Measurements from ENCODE around the gene ZFY. TPM values are rescaled to one million over a fixed set of nuclear protein-coding genes. Genes with fewer than 3 reads are reported as not detected.
A peak's percentile ranks its signal among the peaks of the same experiment; 100 is the strongest.

Gene ZFY
- 13.4 TPM for polyA plus RNA-seq
- long read RNA-seq, donor 1: 0 reads
- long read RNA-seq, donor 2, partial matches to known transcripts: 7 of 7 reads
- long read RNA-seq, donor 2, other reads (novel, unspliced or antisense): 0 of 7 reads
- long read RNA-seq, donor 3, full-length matches to known transcripts: 3 of 3 reads
- long read RNA-seq, donor 3, partial matches to known transcripts: 0 of 3 reads
- long read RNA-seq, donor 3, other reads (novel, unspliced or antisense): 0 of 3 reads
- long read RNA-seq, donor 4: 0 reads
- long read RNA-seq, donor 5: 0 reads
- long read RNA-seq, donor 6: 0 reads
- long read RNA-seq, donor 7: 0 reads
- long read RNA-seq, donor 8: 0 reads
- long read RNA-seq, donor 9: 0 reads
- long read RNA-seq, donor 10, full-length matches to known transcripts: 4 of 4 reads
- long read RNA-seq, donor 10, partial matches to known transcripts: 0 of 4 reads
- long read RNA-seq, donor 10, other reads (novel, unspliced or antisense): 0 of 4 reads
- long read RNA-seq, donor 11: 0 reads

DNA sequence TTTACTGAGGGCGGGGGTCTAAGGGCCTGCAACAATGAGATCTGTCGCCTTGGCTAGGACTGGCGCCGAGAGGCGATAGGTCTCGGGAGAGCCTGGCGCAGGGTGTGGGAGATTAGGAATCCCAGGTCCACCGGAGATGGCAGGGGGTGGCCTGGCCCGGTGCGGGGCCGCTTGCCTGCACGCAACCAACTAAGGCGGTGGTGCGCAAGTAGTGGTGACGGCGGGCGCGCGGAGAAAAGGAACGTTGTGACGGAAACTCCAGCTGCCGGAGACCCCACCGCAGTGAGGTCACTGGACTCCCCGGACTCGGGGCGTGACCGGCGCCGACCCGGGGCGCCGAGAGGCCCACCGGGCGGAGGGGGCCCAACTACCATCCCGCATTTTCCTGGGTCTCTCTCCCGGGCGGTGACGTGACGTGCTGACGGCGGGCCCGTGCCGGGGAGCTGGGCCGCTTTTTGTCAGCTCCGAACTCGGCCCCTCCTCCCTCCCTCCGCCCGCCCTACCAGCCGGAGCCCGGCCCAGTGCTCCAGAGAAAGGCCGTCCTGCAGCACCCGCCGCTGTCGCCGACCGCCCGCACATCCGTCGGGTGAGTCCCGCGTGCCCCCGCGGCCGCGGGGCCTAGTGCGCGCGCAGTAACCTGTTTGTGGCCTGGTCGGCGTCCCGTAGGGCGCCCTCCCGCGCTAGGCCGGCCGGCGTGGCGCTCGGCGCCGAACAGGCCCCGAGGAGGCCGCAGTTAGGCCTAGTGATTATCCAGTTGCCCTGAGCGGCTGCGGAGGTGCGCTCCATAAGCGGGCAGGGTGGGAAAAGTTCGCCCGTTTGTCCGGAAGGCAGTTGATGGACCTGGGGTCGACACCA is at the start of gene ZFY:
TSS of gene ZFY (plus strand) at position 521 of the 855 bp plus-strand sequence. CDS start 18,556 bp downstream, outside the sequence.
- Histone ChIP-seq H3K9me3 (ENCODE audit: control insufficient read depth, low read depth, low read length) (no peaks in the 10 kb centered on the region), H3K36me3 (ENCODE audit: control insufficient read depth, insufficient read depth, low read length) (no peaks in the 10 kb centered on the region), H3K4me3 (ENCODE audit: low read length) (peak within 1 kb of the TSS; percentile 75), H3K27me3 (ENCODE audit: control insufficient read depth, insufficient read depth, low read length) (no peaks in the 10 kb centered on the region), H3K27ac (ENCODE audit: low read length) (peak within 1 kb of the TSS; percentile 86), H3K4me1 (ENCODE audit: control insufficient read depth, insufficient read depth, low read length) (no peaks in the 10 kb centered on the region)
- no CpG with 5 or more reads among the region's 91 CpGs for WGBS (ENCODE audit: insufficient coverage, low lambda C conversion rate)
- peak in 1 of 2 donors; percentile 78 for DNase-seq

DNA sequence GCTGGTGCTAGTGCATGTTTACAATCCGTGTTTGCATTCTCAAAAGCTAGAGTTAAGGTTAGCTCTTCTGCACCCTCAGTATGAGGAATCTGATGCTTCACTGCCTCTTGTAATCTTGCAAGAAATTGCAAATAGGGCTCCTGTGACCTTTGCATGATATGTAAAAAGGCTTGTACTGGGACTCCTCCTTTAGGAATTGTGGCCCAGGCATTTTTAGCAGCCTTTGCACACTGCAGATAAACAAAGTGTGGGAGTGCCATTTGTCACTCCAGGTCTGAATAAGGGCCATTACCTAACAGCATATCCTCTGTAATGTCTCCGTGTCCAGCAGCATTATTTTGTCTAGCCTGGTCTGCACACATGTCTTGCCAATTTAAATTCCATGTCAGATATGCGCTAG is 49.3 kb upstream of the ZFY start:
- Histone ChIP-seq H3K9me3 (ENCODE audit: control insufficient read depth, low read depth, low read length) (no peaks in the 10 kb centered on the region), H3K27me3 (ENCODE audit: control insufficient read depth, insufficient read depth, low read length) (no peaks in the 10 kb centered on the region), H3K27ac (ENCODE audit: low read length) (no peak overlapping the region), H3K36me3 (ENCODE audit: control insufficient read depth, insufficient read depth, low read length) (no peaks in the 10 kb centered on the region), H3K4me3 (ENCODE audit: low read length) (no peak overlapping the region), H3K4me1 (ENCODE audit: control insufficient read depth, insufficient read depth, low read length) (no peaks in the 10 kb centered on the region)
- peak in 1 of 2 donors; percentile 8 for DNase-seq
- 20% methylated on average over 1 of the region's 3 CpGs for WGBS (ENCODE audit: insufficient coverage, low lambda C conversion rate)

GRCh38 chrY:2887386-2887785 is 47.8 kb upstream of the ZFY start:
- no peaks in the 10 kb centered on the region for H3K27me3 ChIP-seq (ENCODE audit: control insufficient read depth, insufficient read depth, low read length)
- no CpG with 5 or more reads among the region's 5 CpGs for WGBS (ENCODE audit: insufficient coverage, low lambda C conversion rate)
- H3K9me3 ChIP-seq (ENCODE audit: control insufficient read depth, low read depth, low read length): no peaks in the 10 kb centered on the region
- no peak overlapping the region for H3K4me3 ChIP-seq (ENCODE audit: low read length)
- H3K36me3 ChIP-seq (ENCODE audit: control insufficient read depth, insufficient read depth, low read length): no peaks in the 10 kb centered on the region
- no peak for DNase-seq
- H3K4me1 ChIP-seq (ENCODE audit: control insufficient read depth, insufficient read depth, low read length): no peaks in the 10 kb centered on the region
- no peak overlapping the region for H3K27ac ChIP-seq (ENCODE audit: low read length)

DNA sequence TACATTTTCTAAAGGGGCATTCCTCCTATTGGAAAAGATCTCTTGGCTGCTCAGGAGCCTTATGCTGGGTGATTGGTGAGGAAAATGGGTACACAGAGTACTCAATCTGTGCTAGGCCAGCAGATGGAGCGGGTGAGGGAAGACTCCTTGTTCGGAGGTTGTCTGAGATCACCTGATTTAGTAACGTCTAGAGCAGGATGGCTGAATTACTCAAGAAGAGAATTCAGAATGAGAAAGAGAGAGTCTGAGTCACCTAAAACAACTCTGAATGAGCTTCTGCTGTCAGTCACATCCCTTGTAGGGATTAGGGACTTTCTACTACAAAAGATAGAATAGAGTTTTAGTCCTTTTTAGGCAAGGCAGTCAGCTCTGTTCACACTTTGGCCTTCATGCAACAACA is 47.2 kb upstream of the ZFY start:
- Histone ChIP-seq H3K9me3 (ENCODE audit: control insufficient read depth, low read depth, low read length) (no peaks in the 10 kb centered on the region), H3K27ac (ENCODE audit: low read length) (no peak overlapping the region), H3K27me3 (ENCODE audit: control insufficient read depth, insufficient read depth, low read length) (no peaks in the 10 kb centered on the region), H3K36me3 (ENCODE audit: control insufficient read depth, insufficient read depth, low read length) (no peaks in the 10 kb centered on the region), H3K4me1 (ENCODE audit: control insufficient read depth, insufficient read depth, low read length) (no peaks in the 10 kb centered on the region), H3K4me3 (ENCODE audit: low read length) (no peak overlapping the region)
- WGBS (ENCODE audit: insufficient coverage, low lambda C conversion rate): no CpG with 5 or more reads among the region's 3 CpGs
- DNase-seq: no peak

DNA sequence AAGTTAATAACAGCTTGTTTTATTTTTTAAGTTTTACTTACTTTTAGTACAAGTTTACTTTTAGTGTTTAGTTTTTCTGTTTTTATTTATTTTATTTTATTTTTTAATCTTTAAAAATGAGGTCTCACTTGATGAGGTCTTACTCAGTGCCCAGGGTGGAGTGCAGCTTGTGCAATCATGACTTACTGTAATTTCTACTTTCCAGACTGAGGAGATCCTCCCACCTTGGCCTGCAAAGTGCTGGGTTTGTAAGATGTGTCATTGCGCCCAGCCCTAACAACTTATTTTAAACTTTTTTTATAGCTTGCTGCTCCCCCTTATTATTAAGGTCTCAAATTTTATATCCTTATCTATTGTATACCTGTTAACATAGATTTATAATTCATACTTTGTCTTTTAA is 41.7 kb upstream of the ZFY start:
- Histone ChIP-seq H3K9me3 (ENCODE audit: control insufficient read depth, low read depth, low read length) (no peaks in the 10 kb centered on the region), H3K27me3 (ENCODE audit: control insufficient read depth, insufficient read depth, low read length) (no peaks in the 10 kb centered on the region), H3K4me1 (ENCODE audit: control insufficient read depth, insufficient read depth, low read length) (no peaks in the 10 kb centered on the region), H3K27ac (ENCODE audit: low read length) (no peak overlapping the region), H3K36me3 (ENCODE audit: control insufficient read depth, insufficient read depth, low read length) (no peaks in the 10 kb centered on the region), H3K4me3 (ENCODE audit: low read length) (no peak overlapping the region)
- WGBS (ENCODE audit: insufficient coverage, low lambda C conversion rate): no CpG with 5 or more reads among the region's 1 CpG
- DNase-seq: no peak

DNA sequence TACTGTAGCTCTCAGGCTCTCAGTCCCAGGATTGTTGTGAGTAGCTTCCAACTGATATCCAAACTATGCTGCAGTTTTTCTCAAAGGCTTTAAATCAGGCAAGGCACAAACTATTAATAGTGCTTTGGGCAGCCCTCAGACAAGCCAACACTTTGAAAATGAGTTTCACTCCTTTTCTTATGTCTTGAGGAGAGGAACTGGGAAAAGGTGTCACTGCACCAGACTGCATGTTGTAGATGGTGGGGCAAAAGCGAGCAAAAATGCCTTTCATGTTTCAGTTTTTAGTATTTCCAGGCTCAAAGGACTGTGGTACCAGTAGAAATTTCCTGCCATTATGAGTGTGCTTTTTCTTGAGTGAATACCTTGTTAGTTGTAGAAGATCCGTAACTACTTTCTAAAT is 39.1 kb upstream of the ZFY start:
- H3K4me3 ChIP-seq (ENCODE audit: low read length): no peak overlapping the region
- no peaks in the 10 kb centered on the region for H3K9me3 ChIP-seq (ENCODE audit: control insufficient read depth, low read depth, low read length)
- no peaks in the 10 kb centered on the region for H3K27me3 ChIP-seq (ENCODE audit: control insufficient read depth, insufficient read depth, low read length)
- H3K4me1 ChIP-seq (ENCODE audit: control insufficient read depth, insufficient read depth, low read length): no peaks in the 10 kb centered on the region
- H3K27ac ChIP-seq (ENCODE audit: low read length): no peak overlapping the region
- no CpG with 5 or more reads among the region's 2 CpGs for WGBS (ENCODE audit: insufficient coverage, low lambda C conversion rate)
- no peak for DNase-seq
- H3K36me3 ChIP-seq (ENCODE audit: control insufficient read depth, insufficient read depth, low read length): no peaks in the 10 kb centered on the region

GRCh38 chrY:2907356-2907755 is 27.8 kb upstream of the ZFY start:
- WGBS (ENCODE audit: insufficient coverage, low lambda C conversion rate): no CpG with 5 or more reads among the region's 1 CpG
- H3K36me3 ChIP-seq (ENCODE audit: control insufficient read depth, insufficient read depth, low read length): no peaks in the 10 kb centered on the region
- no peak overlapping the region for H3K27ac ChIP-seq (ENCODE audit: low read length)
- DNase-seq: no peak
- H3K4me1 ChIP-seq (ENCODE audit: control insufficient read depth, insufficient read depth, low read length): no peaks in the 10 kb centered on the region
- H3K4me3 ChIP-seq (ENCODE audit: low read length): no peak overlapping the region
- no peaks in the 10 kb centered on the region for H3K9me3 ChIP-seq (ENCODE audit: control insufficient read depth, low read depth, low read length)
- no peaks in the 10 kb centered on the region for H3K27me3 ChIP-seq (ENCODE audit: control insufficient read depth, insufficient read depth, low read length)

- H3K36me3 ChIP-seq (ENCODE audit: control insufficient read depth, insufficient read depth, low read length): no peaks in the 10 kb centered on the region
- no peak overlapping the region for H3K4me3 ChIP-seq (ENCODE audit: low read length)
- no peaks in the 10 kb centered on the region for H3K27me3 ChIP-seq (ENCODE audit: control insufficient read depth, insufficient read depth, low read length)
- no peak overlapping the region for H3K27ac ChIP-seq (ENCODE audit: low read length)
- H3K4me1 ChIP-seq (ENCODE audit: control insufficient read depth, insufficient read depth, low read length): no peaks in the 10 kb centered on the region
- H3K9me3 ChIP-seq (ENCODE audit: control insufficient read depth, low read depth, low read length): no peaks in the 10 kb centered on the region
- DNase-seq: no peak
Observed at GRCh38 chrY:2913066-2913815, 21.9 kb upstream of the ZFY start.

GRCh38 chrY:2934078-2934477 is 1.1 kb upstream of the ZFY start:
- Histone ChIP-seq H3K4me1 (ENCODE audit: control insufficient read depth, insufficient read depth, low read length) (no peaks in the 10 kb centered on the region), H3K9me3 (ENCODE audit: control insufficient read depth, low read depth, low read length) (no peaks in the 10 kb centered on the region), H3K27ac (ENCODE audit: low read length) (peak overlapping the region; percentile 86), H3K27me3 (ENCODE audit: control insufficient read depth, insufficient read depth, low read length) (no peaks in the 10 kb centered on the region), H3K36me3 (ENCODE audit: control insufficient read depth, insufficient read depth, low read length) (no peaks in the 10 kb centered on the region), H3K4me3 (ENCODE audit: low read length) (peak overlapping the region; percentile 75)
- 10% methylated on average over 2 of the region's 10 CpGs for WGBS (ENCODE audit: insufficient coverage, low lambda C conversion rate)
- peak in 1 of 2 donors; percentile 42 for DNase-seq

Measured in large intestine (tissue), 12 donors.